ENCODE data around the gene NSUN7.

Gene NSUN7

DNA sequence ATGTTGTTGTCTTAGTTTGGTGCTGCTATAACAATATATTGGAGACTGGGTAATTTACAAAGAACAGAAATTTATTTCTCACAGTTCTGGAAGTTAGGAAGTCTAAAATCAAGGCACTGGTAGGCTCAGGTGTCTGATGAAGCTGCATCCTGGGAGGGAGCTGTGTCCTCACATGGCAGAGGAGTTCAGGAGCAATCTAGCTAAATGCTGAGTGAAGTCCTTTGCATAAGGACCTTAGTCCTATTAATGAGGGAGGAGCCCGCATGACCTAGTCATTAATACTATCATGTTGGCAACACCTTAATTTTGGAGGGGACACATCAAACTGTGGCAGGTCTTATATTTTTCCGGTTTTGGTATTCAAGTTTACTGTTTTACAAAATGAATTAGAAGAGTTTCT lies 36.0 kb upstream of the NSUN7 start:
- no peak for DNase-seq (ENCODE audit: low spot score)
- TF ChIP-seq, protein P1, sequence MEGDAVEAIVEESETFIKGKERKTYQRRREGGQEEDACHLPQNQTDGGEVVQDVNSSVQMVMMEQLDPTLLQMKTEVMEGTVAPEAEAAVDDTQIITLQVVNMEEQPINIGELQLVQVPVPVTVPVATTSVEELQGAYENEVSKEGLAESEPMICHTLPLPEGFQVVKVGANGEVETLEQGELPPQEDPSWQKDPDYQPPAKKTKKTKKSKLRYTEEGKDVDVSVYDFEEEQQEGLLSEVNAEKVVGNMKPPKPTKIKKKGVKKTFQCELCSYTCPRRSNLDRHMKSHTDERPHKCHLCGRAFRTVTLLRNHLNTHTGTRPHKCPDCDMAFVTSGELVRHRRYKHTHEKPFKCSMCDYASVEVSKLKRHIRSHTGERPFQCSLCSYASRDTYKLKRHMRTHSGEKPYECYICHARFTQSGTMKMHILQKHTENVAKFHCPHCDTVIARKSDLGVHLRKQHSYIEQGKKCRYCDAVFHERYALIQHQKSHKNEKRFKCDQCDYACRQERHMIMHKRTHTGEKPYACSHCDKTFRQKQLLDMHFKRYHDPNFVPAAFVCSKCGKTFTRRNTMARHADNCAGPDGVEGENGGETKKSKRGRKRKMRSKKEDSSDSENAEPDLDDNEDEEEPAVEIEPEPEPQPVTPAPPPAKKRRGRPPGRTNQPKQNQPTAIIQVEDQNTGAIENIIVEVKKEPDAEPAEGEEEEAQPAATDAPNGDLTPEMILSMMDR (IDR thresholded peaks at IDR 0.05; ENCODE audit: borderline replicate concordance, control extremely low read depth, extremely low read depth, insufficient read depth, missing control alignments), result no peak
- in situ Hi-C loops (cut with MboI; ENCODE audit: low sequenced_read_pairs, unreplicated experiment), result loop anchor here (10.0 kb wide), 1 partner anchor 399 kb away; no protein-coding TSS in a partner anchor

DNA sequence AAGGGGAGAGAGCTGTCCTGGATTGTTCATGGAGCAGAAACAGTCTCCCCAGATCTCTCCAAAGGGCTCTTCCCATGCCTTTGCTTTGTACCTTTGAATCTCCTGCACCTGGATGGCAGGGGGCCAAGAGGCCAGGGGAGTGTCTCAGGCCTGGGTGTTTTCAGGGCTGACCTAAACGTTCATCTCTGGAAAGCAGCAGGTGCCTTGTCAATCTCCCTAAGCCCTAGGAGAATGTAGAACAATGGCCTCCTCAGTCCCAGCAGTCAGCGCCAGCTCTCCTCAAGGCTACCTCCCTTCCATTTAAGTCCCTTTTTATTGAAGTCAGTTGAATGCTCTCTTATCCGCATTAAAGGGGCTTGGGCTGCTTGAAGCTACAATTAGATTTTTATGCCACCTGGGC lies 31.2 kb upstream of the NSUN7 start:
- no peak for DNase-seq (ENCODE audit: low spot score)
- in situ Hi-C loops (cut with MboI; ENCODE audit: low sequenced_read_pairs, unreplicated experiment), result loop anchor here (10.0 kb wide), 1 partner anchor 404 kb away; no protein-coding TSS in a partner anchor
- TF ChIP-seq, protein P1 (IDR thresholded peaks at IDR 0.05; ENCODE audit: borderline replicate concordance, control extremely low read depth, extremely low read depth, insufficient read depth, missing control alignments), result no peak

DNA sequence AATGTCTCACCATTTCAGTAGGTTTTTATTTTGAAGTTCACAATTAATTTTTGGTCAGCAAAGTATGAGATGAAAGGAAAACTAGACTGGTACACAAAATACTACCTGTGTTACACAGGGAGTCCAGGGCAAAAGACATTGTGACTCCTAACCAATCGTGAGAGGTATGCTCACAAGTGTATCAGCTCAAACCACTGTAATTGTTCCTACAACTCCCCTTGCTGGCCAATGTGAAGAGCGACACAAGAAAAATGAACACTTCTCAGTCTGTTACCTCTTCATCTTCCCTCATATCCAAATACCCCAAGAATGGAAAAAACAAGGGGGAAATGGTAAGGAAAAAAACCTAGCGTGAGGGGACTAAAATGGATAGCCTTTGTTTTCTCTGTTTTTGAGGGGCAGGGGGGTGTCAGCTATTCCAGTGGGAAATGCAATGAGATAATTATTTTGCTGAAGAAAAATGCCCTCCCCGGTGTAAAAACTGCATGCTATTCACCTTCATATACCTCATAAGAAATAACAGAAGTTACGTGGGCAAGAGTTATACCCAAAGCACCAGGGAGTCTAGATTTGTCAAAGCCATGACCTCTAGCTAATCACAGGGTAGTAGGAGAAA lies 30.6 kb upstream of the NSUN7 start:
- in situ Hi-C loops (cut with MboI; ENCODE audit: low sequenced_read_pairs, unreplicated experiment), result loop anchor here (10.0 kb wide), 1 partner anchor 404 kb away; no protein-coding TSS in a partner anchor
- peak; percentile 58 for DNase-seq (ENCODE audit: low spot score)
- TF ChIP-seq, protein P1 (IDR thresholded peaks at IDR 0.05; ENCODE audit: borderline replicate concordance, control extremely low read depth, extremely low read depth, insufficient read depth, missing control alignments), result peak; percentile 38

DNA sequence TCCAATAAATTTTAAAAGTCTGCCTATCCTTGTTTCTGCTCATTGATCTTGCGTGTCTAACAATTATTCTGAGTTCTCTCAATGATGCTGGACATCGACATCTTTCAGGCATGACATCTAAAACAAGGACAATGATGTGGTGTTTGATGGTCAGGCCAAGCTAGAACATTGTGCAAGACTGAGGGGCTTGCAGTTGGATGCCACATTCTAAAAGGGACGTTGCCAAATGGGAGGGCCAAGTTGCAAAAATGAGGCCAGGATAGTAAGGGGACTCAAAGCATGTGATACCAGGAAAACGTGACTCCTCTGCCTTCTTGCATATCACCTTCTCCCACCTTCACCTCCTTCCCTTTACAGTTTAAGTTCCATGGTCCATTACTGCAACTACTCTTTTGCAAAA lies 29.4 kb upstream of the NSUN7 start:
- TF ChIP-seq, protein P1 (IDR thresholded peaks at IDR 0.05; ENCODE audit: borderline replicate concordance, control extremely low read depth, extremely low read depth, insufficient read depth, missing control alignments), result no peak
- in situ Hi-C loops (cut with MboI; ENCODE audit: low sequenced_read_pairs, unreplicated experiment), result no loop called here
- DNase-seq (ENCODE audit: low spot score), result no peak

DNA sequence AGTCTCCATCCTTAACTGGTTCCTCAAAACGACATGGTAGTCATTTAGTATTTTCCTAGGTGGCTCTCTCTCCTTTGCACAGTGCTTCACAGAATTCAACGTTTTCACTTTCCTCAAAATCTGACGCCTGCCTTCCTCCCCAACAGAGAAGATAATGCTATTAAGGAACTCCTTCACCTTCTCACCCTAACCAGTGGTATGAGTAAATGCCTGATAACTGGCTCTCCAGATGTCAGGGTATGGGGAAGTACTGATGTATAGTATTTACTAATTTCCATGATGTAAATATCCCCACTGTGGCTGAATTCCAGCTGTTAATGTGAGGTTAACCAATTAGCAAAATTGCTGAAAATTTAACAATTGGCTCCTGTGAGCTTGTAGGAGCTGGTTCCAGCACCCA lies 28.8 kb upstream of the NSUN7 start:
- TF ChIP-seq, protein P1 (IDR thresholded peaks at IDR 0.05; ENCODE audit: borderline replicate concordance, control extremely low read depth, extremely low read depth, insufficient read depth, missing control alignments), result no peak
- DNase-seq (ENCODE audit: low spot score), result no peak
- in situ Hi-C loops (cut with MboI; ENCODE audit: low sequenced_read_pairs, unreplicated experiment), result no loop called here

DNA sequence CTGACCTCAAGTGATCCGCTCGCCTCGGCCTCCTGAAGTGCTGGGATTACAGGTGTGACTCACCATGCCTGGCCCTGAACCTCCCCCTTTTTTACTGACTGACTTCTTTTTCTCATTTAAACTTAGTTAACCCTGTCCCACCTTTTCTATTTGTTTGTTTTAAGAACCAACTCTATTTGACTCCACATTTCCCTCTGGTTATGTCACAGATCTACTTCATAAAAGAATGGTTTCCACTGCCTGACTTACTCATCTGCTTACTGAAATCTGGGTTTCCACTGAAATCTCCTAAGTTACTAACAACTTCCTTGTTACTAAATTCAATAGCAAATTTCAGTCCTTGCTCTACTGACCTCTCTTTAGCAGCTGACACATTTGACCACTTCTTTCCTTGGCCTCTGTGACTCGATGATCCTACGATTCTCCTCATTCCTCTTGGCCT lies 28.0 kb upstream of the NSUN7 start:
- in situ Hi-C loops (cut with MboI; ENCODE audit: low sequenced_read_pairs, unreplicated experiment), result no loop called here
- no peak for DNase-seq (ENCODE audit: low spot score)
- TF ChIP-seq, protein P1 (IDR thresholded peaks at IDR 0.05; ENCODE audit: borderline replicate concordance, control extremely low read depth, extremely low read depth, insufficient read depth, missing control alignments), result no peak

Measured in GM13976 (cell line).